Activated naive CD4-positive, alpha-beta T cell treated with anti-CD3 and anti-CD28 coated beads, Interleukin-2, amount 50 U/mL, for 16 hours (primary cell): ENCODE data around the gene PKIB.
A peak's percentile ranks its signal among the peaks of the same experiment; 100 is the strongest.
"Not testable (repeated sequence)": the region's sequence is repeated elsewhere in the genome, so short reads cannot be mapped to it uniquely, and the experiment has no call there.

ENCODE experiments used
- DNase-seq: peaks from one replicate; pipeline ENCODE4 v3.0.0-alpha.2; 2020

The PKIB gene, protein sequence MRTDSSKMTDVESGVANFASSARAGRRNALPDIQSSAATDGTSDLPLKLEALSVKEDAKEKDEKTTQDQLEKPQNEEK

GRCh38 chr6:122609881-122610689 is at the start of gene PKIB:
Gene PKIB, plus strand, starts transcription at chr6:122610405. Its CDS starts 107,390 bp downstream, at chr6:122717795.
- DNase-seq, result peak; percentile 36

- DNase-seq, result no peak
These were observed 46.7 kb upstream of the PKIB start for GRCh38 chr6:122563364-122564052.

GRCh38 chr6:122564230-122564629 is 46.0 kb upstream of the PKIB start:
- no peak for DNase-seq

- DNase-seq, result no peak
These were observed 44.5 kb upstream of the PKIB start for GRCh38 chr6:122565708-122566107.

GRCh38 chr6:122567034-122567433 is 43.2 kb upstream of the PKIB start:
- DNase-seq, result no peak

- DNase-seq, result no peak
These were observed 41.9 kb upstream of the PKIB start for GRCh38 chr6:122568350-122568749.

DNA sequence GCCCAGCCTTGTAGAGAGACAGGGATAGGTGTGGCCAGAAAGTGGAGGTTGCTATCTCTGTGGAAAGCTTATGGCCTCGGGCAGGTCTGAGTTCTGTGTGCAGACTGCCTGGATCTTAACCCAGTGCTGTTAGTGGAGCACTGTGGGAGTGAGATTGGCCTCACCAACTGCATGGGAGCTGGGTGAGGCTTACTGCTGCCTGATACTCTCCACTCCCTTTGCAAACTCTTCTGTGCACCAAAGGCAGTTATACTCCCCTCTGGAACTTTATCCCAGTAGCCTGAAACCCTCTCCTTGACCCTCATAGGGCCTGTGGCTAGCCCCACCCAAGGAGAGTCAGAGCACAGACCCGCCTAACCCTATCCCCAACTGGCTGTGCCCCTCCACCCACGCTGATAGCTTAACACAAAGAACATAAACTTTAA is 41.4 kb upstream of the PKIB start:
- DNase-seq, result no peak

DNA sequence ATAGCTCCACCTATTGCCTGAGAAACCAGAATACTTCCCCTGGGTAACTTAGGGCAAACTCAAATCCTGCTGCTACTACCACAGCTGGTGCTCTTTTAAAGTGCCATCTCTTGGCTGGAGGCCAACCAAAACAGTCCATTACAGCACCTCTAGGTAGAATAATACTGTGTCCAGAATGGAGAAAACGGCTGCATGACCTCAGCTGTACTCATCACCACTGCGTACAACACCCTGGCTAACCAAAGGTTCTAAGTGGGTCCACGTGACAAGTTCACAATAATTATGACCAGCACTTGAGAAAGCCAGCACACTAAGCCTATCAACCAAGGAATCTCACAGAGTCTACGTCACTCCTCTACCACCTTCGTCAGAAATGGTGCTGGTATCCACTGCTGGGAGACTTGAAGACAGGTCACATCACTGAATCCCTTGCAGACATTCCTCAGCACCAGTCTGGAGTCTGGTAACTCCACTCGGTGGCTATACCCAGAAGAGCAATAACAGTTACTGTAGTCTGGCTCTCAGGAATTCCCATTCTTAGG is 40.9 kb upstream of the PKIB start:
- DNase-seq, result no peak

DNA sequence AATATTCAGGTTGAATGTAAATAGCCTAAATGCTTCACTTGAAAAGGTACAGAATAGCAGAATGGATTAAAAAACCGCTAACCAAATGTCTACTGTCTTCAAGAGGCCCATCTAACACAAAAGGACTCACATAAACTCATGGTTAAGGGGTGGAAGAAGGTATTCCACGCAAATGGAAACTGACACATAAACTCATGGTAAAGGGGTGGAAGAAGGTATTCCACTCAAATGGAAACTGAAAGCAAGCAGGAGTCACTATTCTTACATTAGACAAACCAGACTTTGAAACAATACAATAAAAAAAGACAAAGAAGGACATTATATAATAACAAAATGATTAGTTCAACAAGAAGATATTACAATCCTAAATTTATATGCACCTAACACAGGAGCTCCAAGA is 38.3 kb upstream of the PKIB start:
- no peak for DNase-seq

DNA sequence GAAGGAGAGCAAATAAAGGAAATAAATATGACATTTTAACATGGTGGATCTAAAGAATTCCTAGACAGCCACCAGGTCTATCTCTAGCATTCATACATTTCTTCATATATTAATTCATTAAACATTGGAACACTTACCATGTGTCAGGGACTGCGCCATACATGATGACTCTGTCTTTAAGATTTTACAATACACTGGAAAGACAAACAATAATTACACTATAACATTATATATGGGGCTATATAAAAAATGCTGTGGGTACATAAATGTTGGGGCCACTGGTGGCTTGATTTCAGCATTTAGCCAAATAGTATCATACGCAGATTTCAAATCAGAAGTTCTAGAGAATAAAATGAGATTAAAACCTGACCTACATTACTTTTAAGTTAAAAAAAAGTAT is 33.3 kb upstream of the PKIB start:
- DNase-seq, result no peak

DNA sequence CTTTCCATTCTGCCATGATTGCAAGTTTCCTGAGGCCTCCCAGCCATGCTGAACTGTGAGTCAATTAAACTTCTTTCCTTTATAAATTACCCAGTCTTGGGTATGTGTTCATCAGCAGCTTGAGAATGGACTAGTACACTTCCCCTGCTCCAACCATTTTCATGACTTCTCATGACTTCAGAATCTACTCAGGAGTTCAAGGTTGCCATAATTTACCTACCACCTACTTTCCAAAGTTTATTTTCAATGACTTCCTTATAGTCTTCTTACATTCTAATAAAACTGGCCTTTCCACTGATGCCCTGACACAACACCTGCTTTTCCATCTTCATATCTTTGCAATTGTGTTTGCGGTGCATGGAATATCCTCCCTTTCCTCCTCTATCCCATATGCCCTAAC is 31.2 kb upstream of the PKIB start:
- DNase-seq, result no peak

DNA sequence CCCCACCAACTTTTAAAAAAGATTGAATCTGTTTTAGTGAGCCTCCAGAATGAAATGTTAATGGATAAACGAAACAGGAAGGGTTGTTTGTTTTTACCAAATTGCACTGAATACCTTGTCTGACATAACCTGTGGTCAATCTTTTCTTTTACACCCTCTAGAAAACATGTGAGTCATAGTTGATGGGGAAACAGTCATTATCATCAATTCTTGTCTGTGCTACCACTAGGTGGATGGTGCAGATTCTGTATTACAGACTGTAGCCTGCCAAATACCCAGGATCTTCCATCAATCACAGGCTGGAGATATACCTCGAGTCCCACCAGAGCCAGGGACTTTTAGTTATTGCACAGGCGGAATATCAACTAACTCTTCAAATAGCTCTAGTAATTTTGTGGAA is 29.5 kb upstream of the PKIB start:
- DNase-seq, result no peak

GRCh38 chr6:122589115-122589514 is 21.1 kb upstream of the PKIB start:
- no peak for DNase-seq

DNA sequence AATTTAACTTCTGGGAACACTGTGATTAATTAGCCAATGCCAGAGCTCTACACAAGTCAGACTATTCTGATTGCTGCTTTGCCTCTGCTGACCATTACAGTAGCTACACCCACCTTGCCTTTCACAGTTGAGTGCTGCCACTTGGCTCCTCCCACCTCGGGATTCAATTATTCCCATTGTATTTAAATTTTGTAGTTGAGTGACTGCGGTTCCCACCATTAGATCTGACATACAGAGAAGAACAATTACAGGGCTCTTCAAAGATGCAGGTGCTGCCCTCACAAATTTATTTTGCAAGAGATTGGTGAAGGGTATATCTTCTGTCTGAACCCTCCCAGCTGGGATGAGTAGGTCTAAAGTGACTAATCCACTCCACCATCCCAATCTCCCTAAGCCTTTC is 11.9 kb upstream of the PKIB start:
- DNase-seq, result not testable (repeated sequence)

DNA sequence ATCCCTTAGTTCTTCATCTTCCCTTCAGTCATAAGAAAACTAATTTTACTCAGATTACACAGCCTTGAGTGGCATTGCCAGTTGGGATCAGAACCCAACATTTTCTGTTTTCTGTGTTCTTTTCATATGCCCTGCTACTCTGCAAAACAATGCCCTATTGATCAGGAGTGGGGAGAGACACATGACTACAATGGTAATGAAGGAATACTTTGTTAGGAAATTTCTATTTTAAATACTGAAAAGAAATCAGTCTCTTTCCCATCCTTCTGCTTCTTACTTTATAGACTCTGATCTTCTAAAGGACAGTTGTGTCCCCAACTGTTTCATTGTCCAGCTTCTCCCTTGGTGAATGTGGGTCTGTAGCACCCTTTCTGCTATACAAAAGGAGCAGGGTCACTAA is 5.5 kb upstream of the PKIB start:
- no peak for DNase-seq

DNA sequence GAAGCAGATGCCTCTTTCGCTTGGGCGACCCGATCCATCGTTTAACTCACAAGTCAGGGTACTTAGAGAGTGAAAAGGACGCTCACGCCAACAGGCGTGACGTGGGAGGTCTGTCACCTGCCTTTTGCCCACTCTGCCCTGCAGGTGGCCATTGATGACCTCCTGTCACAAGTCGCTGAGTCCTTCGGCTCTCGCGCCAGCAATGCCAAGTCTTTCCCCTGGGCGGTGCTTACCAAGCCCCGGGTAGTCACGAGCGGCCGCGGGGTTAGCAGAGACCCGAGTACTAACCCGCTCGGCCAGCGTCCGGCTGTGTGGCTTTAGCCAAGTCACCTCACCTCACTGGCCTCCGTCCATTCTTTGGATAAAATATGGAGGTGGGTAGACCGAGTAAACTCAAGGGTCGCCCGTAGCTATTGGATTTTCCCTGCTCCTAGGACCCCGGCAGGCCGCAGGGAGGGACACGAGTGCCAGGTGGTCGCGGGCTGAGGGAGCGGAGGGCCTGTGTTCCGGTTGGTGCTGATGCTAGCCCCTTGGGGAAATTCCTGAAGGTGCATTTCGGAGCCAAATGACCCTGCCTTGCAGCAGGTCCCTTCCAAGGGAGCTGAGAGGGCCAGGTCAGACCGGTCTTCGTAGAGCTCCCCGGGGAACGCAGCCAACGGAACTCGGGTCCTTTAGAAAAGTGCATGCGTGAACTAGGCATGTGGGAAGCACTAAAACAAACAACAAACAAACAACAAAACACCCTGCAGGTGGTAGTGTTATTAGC is 668 bp downstream of the PKIB start:
- peak; percentile 16 for DNase-seq

DNA sequence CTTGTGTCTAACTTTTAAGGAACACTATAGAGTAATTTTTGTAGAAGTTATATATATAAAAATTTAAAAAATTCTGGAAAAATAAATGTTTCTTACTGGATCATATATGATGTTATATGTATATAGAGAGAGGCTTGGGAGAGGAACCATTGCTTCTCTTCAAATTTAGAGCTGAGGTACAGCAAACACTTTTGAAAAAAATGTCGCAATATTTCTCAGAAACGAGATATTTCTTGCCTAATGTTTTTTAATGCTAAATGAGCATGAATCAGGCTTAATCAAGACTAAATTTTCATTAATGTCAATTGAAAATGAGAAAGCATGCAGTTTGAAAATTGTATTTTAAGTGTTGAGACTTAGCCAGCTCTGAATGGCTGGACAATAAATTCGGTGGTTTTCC is 2.6 kb downstream of the PKIB start:
- no peak for DNase-seq

DNA sequence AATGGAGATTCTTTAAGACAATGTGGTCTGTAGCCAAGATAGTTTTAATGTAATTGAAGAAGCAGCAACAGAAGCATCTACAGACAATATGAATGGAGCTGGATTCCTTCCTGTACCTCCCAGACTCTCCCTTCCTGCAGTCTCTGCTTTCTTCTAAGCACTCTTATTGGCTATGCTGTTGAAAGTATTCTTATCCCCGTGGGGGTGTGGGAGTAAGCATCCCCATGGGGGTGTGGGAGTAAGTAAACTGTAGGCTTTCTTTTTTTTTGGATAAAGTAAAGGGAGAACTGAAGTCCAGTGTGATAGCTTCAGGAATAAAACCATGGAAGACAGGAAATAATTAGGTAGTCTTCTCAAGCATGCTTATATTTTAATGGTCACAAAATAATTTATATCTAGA is 4.1 kb downstream of the PKIB start:
- DNase-seq, result no peak

- DNase-seq, result no peak
These were observed 5.2 kb downstream of the PKIB start for GRCh38 chr6:122615409-122615808.

GRCh38 chr6:122616877-122617276 is 6.7 kb downstream of the PKIB start:
- no peak for DNase-seq

- no peak for DNase-seq
These were observed 9.1 kb downstream of the PKIB start for GRCh38 chr6:122619309-122619708.

DNA sequence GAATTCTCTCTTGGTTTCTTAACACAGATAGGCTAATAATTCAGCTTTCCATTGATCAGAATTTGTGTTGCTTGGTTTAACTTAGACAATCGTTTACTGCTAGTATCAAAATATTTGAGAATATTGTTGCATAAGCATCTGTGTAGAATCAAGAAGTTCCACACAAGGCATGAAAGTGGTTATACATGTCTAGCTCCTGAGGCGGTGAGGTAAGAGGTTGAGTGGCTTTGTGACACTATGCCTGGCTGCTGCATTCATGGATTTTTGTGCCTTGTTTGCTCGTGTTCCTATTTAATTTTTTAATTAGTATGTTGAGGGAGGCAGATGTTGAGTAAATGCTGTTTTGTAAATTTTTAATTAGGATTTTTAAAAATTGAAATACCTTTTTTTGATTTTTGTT is 10.2 kb downstream of the PKIB start:
- DNase-seq, result no peak

DNA sequence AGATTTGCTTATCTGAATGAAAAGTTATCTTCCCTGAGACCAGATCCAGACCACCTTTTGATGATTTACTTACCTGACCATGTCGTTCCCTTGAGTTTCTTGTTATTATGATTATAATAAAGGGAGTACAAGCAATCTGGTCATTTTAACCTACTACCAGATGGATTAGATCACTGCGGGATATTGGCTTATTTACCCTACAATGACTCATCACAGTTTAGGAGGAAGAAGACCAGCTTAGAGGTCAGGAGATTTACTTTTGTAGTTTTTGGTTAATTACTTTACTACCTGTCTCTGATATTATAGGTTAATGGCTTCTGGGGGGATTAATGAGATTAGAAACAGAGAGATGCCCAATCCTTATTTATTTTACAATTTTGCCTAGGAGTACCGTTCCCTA is 10.7 kb downstream of the PKIB start:
- no peak for DNase-seq
